Panc1 (cell line): ENCODE measurements around the gene RNASET2. TPM values are rescaled to one million over a fixed set of nuclear protein-coding genes. Genes with fewer than 3 reads are reported as not detected.

Experiments
- ATAC-seq: fragments of 200-7000 bp; cut with Tn5 transposase; 2 replicates; pipeline ENCODE4 v1.9.1; 2020; ENCODE audit warnings: mild to moderate bottlenecking, moderate library complexity
- BruUV-seq: library from RNA; stranded (reverse); fragments of 400-500 nt; replicated peaks from 2 replicates; lab custom pipeline; 2021; lab: Mats Ljungman, UMichigan
- CTCF ChIA-PET: fragments of 300-600 bp; sonication (Branson Sonifier 250); formaldehyde crosslinking; loops from one replicate; lab custom pipeline; 2022; ENCODE audit warnings: antibody characterized with exemption; lab: Charles Lee
- POLR2A ChIA-PET: fragments of 300-600 bp; sonication (Branson Sonifier 250); formaldehyde crosslinking; loops from one replicate; lab custom pipeline; 2022; ENCODE audit warnings: antibody characterized with exemption; lab: Charles Lee
- DNase-seq: peaks from one replicate; pipeline ENCODE4 v3.0.0-alpha.2; 2010; ENCODE audit warnings: low read depth, low spot score
- H3K27ac ChIP-seq: 2 replicates; pipeline ENCODE4 v1.5.1; 2011; ENCODE audit warnings: mild to moderate bottlenecking, low read length, inconsistent platforms
- H3K27me3 ChIP-seq: fragments of 200-500 bp; sonication (Bioruptor generic); 2 replicates; pipeline ENCODE4 v1.6.0; 2014; ENCODE audit warnings: low read length, inconsistent platforms; ENCODE audit not compliant: control insufficient read depth, insufficient read depth
- H3K36me3 ChIP-seq: fragments of 200-500 bp; sonication (Bioruptor generic); 2 replicates; pipeline ENCODE4 v1.5.1; 2014; ENCODE audit warnings: inconsistent platforms, mild to moderate bottlenecking, low read length, moderate library complexity; ENCODE audit not compliant: control insufficient read depth, insufficient read depth
- H3K4me1 ChIP-seq: 2 replicates; pipeline ENCODE4 v1.5.1; 2011; ENCODE audit warnings: inconsistent platforms, mild to moderate bottlenecking, low read length, moderate library complexity; ENCODE audit not compliant: control insufficient read depth, insufficient read depth
- H3K4me3 ChIP-seq, 2 experiments: 2 replicates each; pipeline ENCODE4 v1.5.1; 2011 to 2012; ENCODE audit warnings: low read depth in 2 of 2, low read length in 2 of 2, mild to moderate bottlenecking in 2 of 2, inconsistent platforms in 1 of 2, moderate library complexity in 1 of 2
- H3K9me3 ChIP-seq: fragments of 200-500 bp; sonication (Bioruptor generic); 2 replicates; pipeline ENCODE4 v1.5.1; 2014; ENCODE audit warnings: low read depth, mild to moderate bottlenecking, inconsistent platforms, low read length, moderate library complexity; ENCODE audit not compliant: control insufficient read depth, insufficient read depth
- POLR2AphosphoS5 ChIP-seq: IDR thresholded peaks from 2 replicates; pipeline ENCODE4 v1.6.1; 2012; ENCODE audit warnings: mild to moderate bottlenecking, low read depth, low read length, moderate library complexity
- SIN3A ChIP-seq: IDR thresholded peaks from 2 replicates; pipeline ENCODE4 v1.6.1; 2012; ENCODE audit warnings: low read depth, mild to moderate bottlenecking, low read length, moderate library complexity, borderline replicate concordance; ENCODE audit not compliant: insufficient read depth
- TCF7L2 ChIP-seq: IDR thresholded peaks from 2 replicates; pipeline ENCODE4 v1.6.1; 2011; ENCODE audit warnings: mild to moderate bottlenecking, low read depth, low read length, inconsistent platforms
- in situ Hi-C: cut with HindIII; loops from 2 replicates; pipeline ENCODE4 v1.10.0; 2016; ENCODE audit warnings: low sequenced_read_pairs, low pct_unique_long_range_greater_than_20kb
- intact Hi-C: fragments of 100-400 bp; cut with micrococcal nuclease; formaldehyde crosslinking; loops from one replicate; pipeline ENCODE4 v1.10.0; 2022; ENCODE audit not compliant: unreplicated experiment
- total RNA-seq: library from RNA; stranded (reverse); gene quantifications from one replicate; pipeline ENCODE4 v1.2.1, GENCODE V29; 2021; ENCODE audit not compliant: unreplicated experiment
- TF ChIP-seq, protein P1 (sequence below), 2 experiments: IDR thresholded peaks; 2 replicates each; pipeline ENCODE4 v1.6.1; 2011 to 2012; ENCODE audit warnings: low read depth in 2 of 2, control low read depth in 1 of 2, low read length in 1 of 2, mild to moderate bottlenecking in 1 of 2, moderate library complexity in 1 of 2; ENCODE audit not compliant: insufficient read depth in 1 of 2
- TF ChIP-seq, protein P2 (sequence below): fragments of 450-650 bp; IDR thresholded peaks from 2 replicates; pipeline ENCODE4 v1.5.1; 2017; ENCODE audit warnings: mild to moderate bottlenecking

The RNASET2 gene
- total RNA-seq, 1 experiment from 2014 or later = 9.7 TPM

DNA sequence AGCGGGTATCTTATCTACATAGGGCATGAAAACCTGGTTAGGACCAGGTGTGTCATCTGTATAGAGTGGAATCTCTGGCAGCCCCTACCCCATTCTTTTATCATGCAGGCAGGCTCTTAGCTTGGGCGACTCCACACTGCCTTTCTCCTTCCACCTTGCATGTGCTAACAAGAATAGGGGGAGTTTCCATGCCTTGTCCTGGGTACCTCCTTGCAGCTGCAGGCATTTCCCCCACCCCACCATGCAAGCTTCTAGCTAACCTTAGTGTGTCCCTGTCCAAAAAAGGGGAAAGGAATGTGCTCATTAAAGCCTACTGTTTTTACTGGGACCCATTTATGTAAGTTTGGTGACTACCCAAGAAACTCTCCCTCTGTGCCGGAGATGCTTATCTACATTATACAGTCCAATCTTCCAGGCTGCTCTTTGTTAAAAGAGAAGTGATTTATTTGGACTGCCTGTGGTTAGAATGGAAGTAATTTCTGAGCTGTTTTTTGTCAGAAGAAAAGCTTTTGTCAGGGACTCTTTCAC, 32.4 kb upstream of the RNASET2 start:
- Histone ChIP-seq H3K27me3 (no peaks in the 10 kb centered on the region), H3K4me1 (no peaks in the 10 kb centered on the region), H3K36me3 (no peaks in the 10 kb centered on the region), H3K27ac (no peak overlapping the region), H3K9me3 (no peaks in the 10 kb centered on the region), H3K4me3 (no peak overlapping the region)
- TF ChIP-seq SIN3A (no peak), TCF7L2 (no peak), POLR2AphosphoS5 (no peak)
- TF ChIP-seq, protein P1, sequence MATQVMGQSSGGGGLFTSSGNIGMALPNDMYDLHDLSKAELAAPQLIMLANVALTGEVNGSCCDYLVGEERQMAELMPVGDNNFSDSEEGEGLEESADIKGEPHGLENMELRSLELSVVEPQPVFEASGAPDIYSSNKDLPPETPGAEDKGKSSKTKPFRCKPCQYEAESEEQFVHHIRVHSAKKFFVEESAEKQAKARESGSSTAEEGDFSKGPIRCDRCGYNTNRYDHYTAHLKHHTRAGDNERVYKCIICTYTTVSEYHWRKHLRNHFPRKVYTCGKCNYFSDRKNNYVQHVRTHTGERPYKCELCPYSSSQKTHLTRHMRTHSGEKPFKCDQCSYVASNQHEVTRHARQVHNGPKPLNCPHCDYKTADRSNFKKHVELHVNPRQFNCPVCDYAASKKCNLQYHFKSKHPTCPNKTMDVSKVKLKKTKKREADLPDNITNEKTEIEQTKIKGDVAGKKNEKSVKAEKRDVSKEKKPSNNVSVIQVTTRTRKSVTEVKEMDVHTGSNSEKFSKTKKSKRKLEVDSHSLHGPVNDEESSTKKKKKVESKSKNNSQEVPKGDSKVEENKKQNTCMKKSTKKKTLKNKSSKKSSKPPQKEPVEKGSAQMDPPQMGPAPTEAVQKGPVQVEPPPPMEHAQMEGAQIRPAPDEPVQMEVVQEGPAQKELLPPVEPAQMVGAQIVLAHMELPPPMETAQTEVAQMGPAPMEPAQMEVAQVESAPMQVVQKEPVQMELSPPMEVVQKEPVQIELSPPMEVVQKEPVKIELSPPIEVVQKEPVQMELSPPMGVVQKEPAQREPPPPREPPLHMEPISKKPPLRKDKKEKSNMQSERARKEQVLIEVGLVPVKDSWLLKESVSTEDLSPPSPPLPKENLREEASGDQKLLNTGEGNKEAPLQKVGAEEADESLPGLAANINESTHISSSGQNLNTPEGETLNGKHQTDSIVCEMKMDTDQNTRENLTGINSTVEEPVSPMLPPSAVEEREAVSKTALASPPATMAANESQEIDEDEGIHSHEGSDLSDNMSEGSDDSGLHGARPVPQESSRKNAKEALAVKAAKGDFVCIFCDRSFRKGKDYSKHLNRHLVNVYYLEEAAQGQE (IDR thresholded peaks at IDR 0.05; ENCODE audit: insufficient read depth in 1 of 2, low read depth in 2 of 2, low read length in 1 of 2) = no peak
- TF ChIP-seq, protein P2, sequence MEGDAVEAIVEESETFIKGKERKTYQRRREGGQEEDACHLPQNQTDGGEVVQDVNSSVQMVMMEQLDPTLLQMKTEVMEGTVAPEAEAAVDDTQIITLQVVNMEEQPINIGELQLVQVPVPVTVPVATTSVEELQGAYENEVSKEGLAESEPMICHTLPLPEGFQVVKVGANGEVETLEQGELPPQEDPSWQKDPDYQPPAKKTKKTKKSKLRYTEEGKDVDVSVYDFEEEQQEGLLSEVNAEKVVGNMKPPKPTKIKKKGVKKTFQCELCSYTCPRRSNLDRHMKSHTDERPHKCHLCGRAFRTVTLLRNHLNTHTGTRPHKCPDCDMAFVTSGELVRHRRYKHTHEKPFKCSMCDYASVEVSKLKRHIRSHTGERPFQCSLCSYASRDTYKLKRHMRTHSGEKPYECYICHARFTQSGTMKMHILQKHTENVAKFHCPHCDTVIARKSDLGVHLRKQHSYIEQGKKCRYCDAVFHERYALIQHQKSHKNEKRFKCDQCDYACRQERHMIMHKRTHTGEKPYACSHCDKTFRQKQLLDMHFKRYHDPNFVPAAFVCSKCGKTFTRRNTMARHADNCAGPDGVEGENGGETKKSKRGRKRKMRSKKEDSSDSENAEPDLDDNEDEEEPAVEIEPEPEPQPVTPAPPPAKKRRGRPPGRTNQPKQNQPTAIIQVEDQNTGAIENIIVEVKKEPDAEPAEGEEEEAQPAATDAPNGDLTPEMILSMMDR = no peak
- intact Hi-C loops = loop anchor here (2.0 kb wide), 1 partner anchor 214 kb away; no protein-coding TSS in a partner anchor
- POLR2A ChIA-PET = no interaction called here
- in situ Hi-C loops = no loop called here
- CTCF ChIA-PET = interaction anchor here (0.6 kb wide), 1 partner anchor 35 kb away, joined by 4 read pairs; no protein-coding TSS in a partner anchor
- no peak for ATAC-seq
- BruUV-seq = no TSS peak
- no peak for DNase-seq

DNA sequence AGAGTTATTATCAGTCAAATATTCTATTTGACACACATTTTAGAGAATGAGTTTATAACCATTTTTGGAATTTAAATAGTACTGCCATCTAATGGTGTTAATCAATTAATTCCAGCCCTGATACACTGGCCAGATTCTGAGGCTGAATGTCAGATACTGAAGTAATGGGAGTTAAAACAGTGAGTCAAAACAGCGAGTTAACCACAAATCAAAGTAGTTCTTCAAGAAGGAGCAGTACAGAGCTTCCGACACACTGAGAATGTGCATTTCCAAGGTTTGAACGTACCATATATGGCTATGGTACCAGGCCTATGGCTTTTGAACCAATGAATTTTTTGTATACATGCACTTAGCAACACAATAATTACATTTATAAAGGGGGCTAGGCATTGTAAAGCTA, 31.6 kb upstream of the RNASET2 start:
- CTCF ChIA-PET = no interaction called here
- POLR2A ChIA-PET = interaction anchor here (0.6 kb wide), 1 partner anchor 21 kb away, joined by 11 read pairs; no protein-coding TSS in a partner anchor
- no peaks in the 10 kb centered on the region for H3K27me3 ChIP-seq
- ATAC-seq (no peak), DNase-seq (no peak)
- no peaks in the 10 kb centered on the region for H3K4me1 ChIP-seq
- in situ Hi-C loops (no loop called here), intact Hi-C loops (loop anchor here (2.0 kb wide), 1 partner anchor 213 kb away; no protein-coding TSS in a partner anchor)
- no peak overlapping the region for H3K27ac ChIP-seq
- TF ChIP-seq SIN3A = no peak
- TF ChIP-seq TCF7L2 = no peak
- TF ChIP-seq, protein P1 (IDR thresholded peaks at IDR 0.05; ENCODE audit: insufficient read depth in 1 of 2, low read depth in 2 of 2, low read length in 1 of 2) = no peak
- TF ChIP-seq POLR2AphosphoS5 = no peak
- TF ChIP-seq, protein P2 = no peak; the same call in 1 of the 2 replicates
- no peaks in the 10 kb centered on the region for H3K9me3 ChIP-seq
- H3K4me3 ChIP-seq = no peak overlapping the region
- H3K36me3 ChIP-seq = no peaks in the 10 kb centered on the region
- no TSS peak for BruUV-seq
